Activated naive CD8-positive, alpha-beta T cell treated with anti-CD3 and anti-CD28 coated beads, Interleukin-2, amount 50 U/mL, for 16 hours (primary cell): Measurements from ENCODE around the gene STYXL2.

Source experiments
- DNase-seq: peaks from one replicate; pipeline ENCODE4 v3.0.0-alpha.2; 2020; ENCODE audit warnings: low read depth, low spot score

Gene STYXL2

GRCh38 chr1:167081594-167082156 is 12.2 kb upstream of the STYXL2 start:
- DNase-seq = no peak

GRCh38 chr1:167082511-167083027 is 11.3 kb upstream of the STYXL2 start:
- no peak for DNase-seq

GRCh38 chr1:167083066-167083665 is 10.7 kb upstream of the STYXL2 start:
- DNase-seq = no peak

- DNase-seq = no peak
These were observed 10.0 kb upstream of the STYXL2 start for GRCh38 chr1:167083871-167084270.

GRCh38 chr1:167084757-167085156 is 9.1 kb upstream of the STYXL2 start:
- no peak for DNase-seq

- no peak for DNase-seq
These were observed 7.8 kb upstream of the STYXL2 start for GRCh38 chr1:167086033-167086432.

GRCh38 chr1:167086768-167087167 is 7.1 kb upstream of the STYXL2 start:
- DNase-seq = no peak

- no peak for DNase-seq
These were observed 5.0 kb upstream of the STYXL2 start for GRCh38 chr1:167088746-167089417.

GRCh38 chr1:167089939-167090313 is 3.9 kb upstream of the STYXL2 start:
- no peak for DNase-seq

- no peak for DNase-seq
These were observed 3.4 kb upstream of the STYXL2 start, which contains the start of gene GPA33 for GRCh38 chr1:167090314-167090942. GPA33 (minus strand) TSS chr1:167090377; CDS start chr1:167090287, 90 bp downstream.

GRCh38 chr1:167092653-167093052 is 1.2 kb upstream of the STYXL2 start:
- no peak for DNase-seq

- DNase-seq = no peak
These were observed 815 bp downstream of the STYXL2 start for GRCh38 chr1:167094690-167095089.

- no peak for DNase-seq
These were observed 1.5 kb downstream of the STYXL2 start for GRCh38 chr1:167095368-167095767.

GRCh38 chr1:167099851-167100250 is 6.0 kb downstream of the STYXL2 start:
- DNase-seq = no peak

- no peak for DNase-seq
These were observed 6.9 kb downstream of the STYXL2 start for GRCh38 chr1:167100730-167101129.

GRCh38 chr1:167101754-167102153 is 7.9 kb downstream of the STYXL2 start:
- DNase-seq = no peak

- no peak for DNase-seq
These were observed 9.2 kb downstream of the STYXL2 start for GRCh38 chr1:167102906-167103573.

- DNase-seq = no peak
These were observed 10.4 kb downstream of the STYXL2 start for GRCh38 chr1:167104256-167104633.

GRCh38 chr1:167105271-167106118 is 11.6 kb downstream of the STYXL2 start:
- DNase-seq = no peak

- no peak for DNase-seq
These were observed 12.2 kb downstream of the STYXL2 start for GRCh38 chr1:167106119-167106461.

- DNase-seq = no peak
These were observed 13.6 kb downstream of the STYXL2 start for GRCh38 chr1:167107456-167107855.
